Fibroblast of lung (primary cell): Measurements from ENCODE around the gene ALPP. TPM values are rescaled to one million over a fixed set of nuclear protein-coding genes. Genes with fewer than 3 reads are reported as not detected.

Experiments
- DNase-seq, 2 donors: peaks; one replicate each; pipeline versions ENCODE4 v3.0.0 to v3.0.0-alpha.2; 2010; ENCODE audit warnings: low read depth in 2 of 2
- H2AFZ ChIP-seq: 2 replicates; pipeline ENCODE4 v1.5.1; 2012; ENCODE audit warnings: low read length, control low read depth, inconsistent platforms
- H3K27ac ChIP-seq: 2 replicates; pipeline ENCODE4 v1.5.1; 2011; ENCODE audit warnings: low read length, control low read depth; ENCODE audit not compliant: insufficient read depth
- H3K27me3 ChIP-seq: 2 replicates; pipeline ENCODE4 v1.5.1; 2011; ENCODE audit warnings: mild to moderate bottlenecking, low read length; ENCODE audit not compliant: control insufficient read depth, insufficient read depth
- H3K36me3 ChIP-seq: 2 replicates; pipeline ENCODE4 v1.5.1; 2011; ENCODE audit warnings: low read length; ENCODE audit not compliant: control insufficient read depth, insufficient read depth
- H3K4me1 ChIP-seq: 2 replicates; pipeline ENCODE4 v1.5.1; 2011; ENCODE audit warnings: low read length; ENCODE audit not compliant: control insufficient read depth, insufficient read depth; ENCODE audit errors: extremely low read depth
- H3K4me2 ChIP-seq: 2 replicates; pipeline ENCODE4 v1.5.1; 2011; ENCODE audit warnings: low read length, control low read depth; ENCODE audit not compliant: insufficient read depth; ENCODE audit errors: extremely low read depth
- H3K4me3 ChIP-seq, 4 experiments: fragments of 200-600 bp in 1 of 4; sonication (generic) in 1 of 4; replicated peaks in 1 of 4; 2 replicates each; pipeline ENCODE4 v1.5.1; 2011 to 2016; ENCODE audit warnings: low read length in 4 of 4, low read depth in 3 of 4, mild to moderate bottlenecking in 3 of 4, control low read depth in 2 of 4, inconsistent platforms in 1 of 4, mixed read lengths in 1 of 4; ENCODE audit not compliant: insufficient read depth in 1 of 4; ENCODE audit errors: control extremely low read depth in 1 of 4
- H3K79me2 ChIP-seq: 2 replicates; pipeline ENCODE4 v1.5.1; 2012; ENCODE audit warnings: mild to moderate bottlenecking, low read length, inconsistent platforms; ENCODE audit not compliant: control insufficient read depth, insufficient read depth
- H3K9ac ChIP-seq: 2 replicates; pipeline ENCODE4 v1.5.1; 2011; ENCODE audit warnings: mild to moderate bottlenecking, low read length, control low read depth; ENCODE audit not compliant: insufficient read depth
- H3K9me3 ChIP-seq: 2 replicates; pipeline ENCODE4 v1.5.1; 2012; ENCODE audit warnings: low read depth, low read length; ENCODE audit not compliant: control insufficient read depth, insufficient read depth
- H4K20me1 ChIP-seq: 2 replicates; pipeline ENCODE4 v1.5.1; 2011; ENCODE audit warnings: low read length; ENCODE audit not compliant: control insufficient read depth, insufficient read depth; ENCODE audit errors: extremely low read depth
- CTCF ChIP-seq, 2 donors: IDR thresholded peaks in 1 of 2; conservative IDR thresholded peaks in 1 of 2; 1 replicate in 1 of 2; 2 replicates in 1 of 2; pipeline ENCODE4 v1.5.1; 2011 to 2012; ENCODE audit warnings: low read length in 2 of 2, control low read depth in 1 of 2, inconsistent platforms in 1 of 2, low read depth in 1 of 2, mild to moderate bottlenecking in 1 of 2
- EZH2 ChIP-seq: IDR thresholded peaks from 2 replicates; pipeline ENCODE4 v1.5.1; 2012; ENCODE audit warnings: low read length, control low read depth, mild to moderate bottlenecking; ENCODE audit errors: missing control alignments
- polyA plus RNA-seq, 2 donors: library from polyadenylated mRNA; depleted of rRNA in 1 of 2; stranded (reverse) in 1 of 2; unstranded in 1 of 2; fragments of >200 nt; gene quantifications; 2 replicates each; pipeline ENCODE4 v1.2.1, GENCODE V29; 2011 to 2012; ENCODE audit warnings: missing spikeins in 1 of 2
- total RNA-seq: library from RNA; depleted of rRNA; stranded (reverse); fragments of >200 nt; gene quantifications from 2 replicates; pipeline ENCODE4 v1.2.1, GENCODE V29; 2014

The ALPP gene
- total and polyA plus RNA-seq, 2 donors (not counting 1 experiment from before 2014, with no cell fraction given): not detected

DNA sequence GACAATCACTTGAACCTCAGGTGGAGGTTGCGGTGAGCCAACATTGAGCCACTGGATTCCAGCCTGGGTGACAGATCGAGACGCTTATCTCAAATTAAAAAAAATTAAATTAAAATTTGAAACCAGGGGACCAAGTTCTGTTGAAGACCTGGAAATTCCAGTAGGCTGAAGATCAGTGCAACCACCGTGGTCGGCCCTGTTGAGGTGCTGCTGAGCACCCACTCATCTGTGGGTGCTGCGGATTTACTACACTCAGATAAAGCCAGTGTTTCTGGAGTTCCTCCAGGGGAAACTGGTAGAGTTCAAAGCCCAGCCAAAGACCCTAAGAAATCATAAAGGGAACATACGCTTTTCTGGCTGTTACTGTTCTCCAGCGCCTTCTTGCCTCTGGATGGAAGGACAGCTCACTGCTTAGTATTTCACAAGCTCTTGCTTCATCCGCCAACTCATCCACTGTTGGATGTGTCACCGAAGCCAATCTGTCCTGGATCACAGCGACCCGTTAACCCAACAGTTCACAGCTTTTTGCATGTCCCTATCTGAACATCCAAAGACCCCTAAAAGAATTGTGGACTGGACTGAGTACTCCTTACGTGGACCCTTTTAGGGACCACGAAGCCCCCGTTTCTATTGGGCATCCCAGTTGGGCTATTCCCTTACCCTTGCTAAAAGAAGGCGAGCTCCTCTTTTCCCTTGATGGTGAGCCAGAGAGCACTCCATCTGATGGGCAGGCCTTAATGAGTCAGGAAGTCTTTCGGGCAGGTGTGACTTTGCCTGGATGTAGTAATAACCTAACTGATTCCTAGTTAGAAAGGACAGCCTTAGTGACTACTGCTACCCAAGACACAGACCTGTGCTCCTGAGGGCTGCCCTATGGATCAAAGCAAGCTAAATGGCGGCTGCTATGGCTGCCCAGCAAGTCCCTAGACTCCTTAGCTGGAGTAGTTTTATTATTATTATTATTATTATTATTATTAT, 6.0 kb upstream of the ALPP start:
- DNase-seq: peak in 1 of 2 donors; percentile 17
- no peak overlapping the region for H3K4me3 ChIP-seq
- TF ChIP-seq EZH2 (no peak), CTCF (conservative IDR thresholded peaks at IDR 0.05 in 1 of 2, IDR thresholded peaks at IDR 0.05 in 1 of 2; ENCODE audit: low read depth in 1 of 2, low read length in 2 of 2) (no peak)

GRCh38 chr2:232374356-232374755, 4.2 kb upstream of the ALPP start:
- H3K79me2 ChIP-seq: no peaks in the 10 kb centered on the region
- no peak overlapping the region for H2AFZ ChIP-seq
- no peak for DNase-seq
- H3K36me3 ChIP-seq: no peaks in the 10 kb centered on the region
- no peak for TF ChIP-seq CTCF (conservative IDR thresholded peaks at IDR 0.05 in 1 of 2, IDR thresholded peaks at IDR 0.05 in 1 of 2; ENCODE audit: low read depth in 1 of 2, low read length in 2 of 2)
- TF ChIP-seq EZH2: no peak
- no peaks in the 10 kb centered on the region for H3K4me1 ChIP-seq
- no peak overlapping the region for H3K4me3 ChIP-seq
- H3K27me3 ChIP-seq: no peaks in the 10 kb centered on the region
- no peak overlapping the region for H3K27ac ChIP-seq
- H4K20me1 ChIP-seq: no peaks in the 10 kb centered on the region
- no peak overlapping the region for H3K4me2 ChIP-seq
- H3K9ac ChIP-seq: no peak overlapping the region
- no peaks in the 10 kb centered on the region for H3K9me3 ChIP-seq

More for the DNA sequence above, 6.0 kb upstream of the ALPP start:
- H3K27ac ChIP-seq: no peak overlapping the region
- H3K36me3 ChIP-seq: no peaks in the 10 kb centered on the region
- no peak overlapping the region for H3K9ac ChIP-seq
- H3K4me2 ChIP-seq: no peak overlapping the region
- H3K79me2 ChIP-seq: no peaks in the 10 kb centered on the region
- no peaks in the 10 kb centered on the region for H3K27me3 ChIP-seq
- no peaks in the 10 kb centered on the region for H3K9me3 ChIP-seq
- H3K4me1 ChIP-seq: no peaks in the 10 kb centered on the region
- H4K20me1 ChIP-seq: no peaks in the 10 kb centered on the region
- H2AFZ ChIP-seq: no peak overlapping the region

- Histone ChIP-seq H3K9ac (no peak overlapping the region), H3K79me2 (no peaks in the 10 kb centered on the region), H3K36me3 (no peaks in the 10 kb centered on the region), H3K4me2 (no peak overlapping the region), H3K9me3 (no peaks in the 10 kb centered on the region), H3K27me3 (no peaks in the 10 kb centered on the region), H2AFZ (no peak overlapping the region), H4K20me1 (no peaks in the 10 kb centered on the region), H3K4me3 (no peak overlapping the region), H3K27ac (no peak overlapping the region), H3K4me1 (no peaks in the 10 kb centered on the region)
- TF ChIP-seq EZH2: no peak
- TF ChIP-seq CTCF (conservative IDR thresholded peaks at IDR 0.05 in 1 of 2, IDR thresholded peaks at IDR 0.05 in 1 of 2; ENCODE audit: low read depth in 1 of 2, low read length in 2 of 2): no peak
- DNase-seq: no peak
Measured at GRCh38 chr2:232375164-232375563, 3.4 kb upstream of the ALPP start.
